K562 (cell line): ENCODE measurements around the gene SNX30. TPM values are rescaled to one million over a fixed set of nuclear protein-coding genes. Genes with fewer than 3 reads are reported as not detected.

Source experiments
- ATAC-seq: fragments of 200-7000 bp; cut with Tn5 transposase; 3 replicates; pipeline ENCODE4 v1.9.1; 2020; ENCODE audit warnings: moderate library complexity
- BruUV-seq: library from RNA; stranded (reverse); fragments of 400-500 nt; replicated peaks from 2 replicates; lab custom pipeline; 2021; lab: Mats Ljungman, UMichigan
- CTCF ChIA-PET: fragments of 300-600 bp; formaldehyde crosslinking; extraction: SDS; loops from one replicate; lab custom pipeline; 2021; ENCODE audit warnings: low intra/inter-chr PET ratio; lab: Yijun Ruan, JAX
- POLR2A ChIA-PET: fragments of 300-600, 350-650 bp; sonication (Branson Sonifier 250); formaldehyde crosslinking; extraction: SDS; loops from one replicate; lab custom pipeline; 2021; ENCODE audit warnings: antibody characterized with exemption, inconsistent platforms; lab: Yijun Ruan, JAX
- DNase-seq, 4 experiments: peaks; one replicate each; pipeline versions ENCODE4 v3.0.0 to v3.0.0-alpha.2; 2011 to 2018; ENCODE audit warnings: low spot score in 3 of 4, mixed read lengths in 3 of 4; ENCODE audit errors: extremely low read depth in 1 of 4
- FAIRE-seq: peaks from 2 replicates; lab custom pipeline; 2011; peaks lifted over from hg19 to GRCh38; lab: Jason Lieb, UNC
- H2AFZ ChIP-seq: 2 replicates; pipeline ENCODE4 v1.6.0; 2011; ENCODE audit warnings: low read depth, low read length, control low read depth, inconsistent platforms
- H3K27ac ChIP-seq: fragments of 200-600 bp; 3 replicates; pipeline ENCODE4 v1.8.0; 2011; ENCODE audit warnings: low read depth, mild to moderate bottlenecking, control low read depth, inconsistent platforms, low read length, moderate library complexity, mixed read lengths; ENCODE audit errors: extremely low read depth
- H3K27me3 ChIP-seq, 2 experiments: fragments of 300-600 bp in 1 of 2; 2 replicates in 1 of 2; 3 replicates in 1 of 2; pipeline versions ENCODE4 v1.6.0 to v1.8.0; 2011; ENCODE audit warnings: inconsistent platforms in 2 of 2, low read length in 2 of 2, mild to moderate bottlenecking in 1 of 2, mixed read lengths in 1 of 2, moderate library complexity in 1 of 2; ENCODE audit not compliant: control insufficient read depth in 2 of 2, insufficient read depth in 2 of 2
- H3K36me3 ChIP-seq: fragments of 300-600 bp; 3 replicates; pipeline ENCODE4 v1.8.0; 2011; ENCODE audit warnings: mild to moderate bottlenecking, low read length, inconsistent platforms; ENCODE audit not compliant: control insufficient read depth, insufficient read depth
- H3K4me1 ChIP-seq, 2 experiments: fragments of 200-600 bp in 1 of 2; replicated peaks in 1 of 2; 2 replicates in 1 of 2; 3 replicates in 1 of 2; pipeline versions ENCODE4 v1.5.1 to v1.8.0; 2011; ENCODE audit warnings: inconsistent platforms in 2 of 2, low read length in 2 of 2, mild to moderate bottlenecking in 1 of 2, mixed read lengths in 1 of 2, moderate library complexity in 1 of 2; ENCODE audit not compliant: control insufficient read depth in 2 of 2, insufficient read depth in 2 of 2
- H3K4me2 ChIP-seq: 2 replicates; pipeline ENCODE4 v1.6.1; 2011; ENCODE audit warnings: low read length, control low read depth, inconsistent platforms, mixed read lengths; ENCODE audit not compliant: insufficient read depth
- H3K4me3 ChIP-seq: fragments of 200-600 bp; sonication (generic), shearing (Covaris generic); 2 replicates; pipeline ENCODE4 v1.5.1; 2016; ENCODE audit warnings: control low read depth, inconsistent platforms
- H3K79me2 ChIP-seq: fragments of 200-600 bp; 3 replicates; pipeline ENCODE4 v1.8.0; 2011; ENCODE audit warnings: low read length, inconsistent platforms; ENCODE audit not compliant: control insufficient read depth, insufficient read depth
- H3K9ac ChIP-seq, 2 experiments: 2 replicates each; pipeline versions ENCODE4 v1.6.0 to v1.6.1; 2011; ENCODE audit warnings: low read depth in 2 of 2, low read length in 2 of 2, control low read depth in 1 of 2, inconsistent platforms in 1 of 2, mild to moderate bottlenecking in 1 of 2, mixed read lengths in 1 of 2; ENCODE audit not compliant: insufficient read depth in 1 of 2
- H3K9me1 ChIP-seq: one replicate; pipeline ENCODE4 v1.6.0; 2011; ENCODE audit warnings: inconsistent platforms, mild to moderate bottlenecking, low read length, moderate library complexity; ENCODE audit not compliant: control insufficient read depth, insufficient read depth
- H3K9me3 ChIP-seq: replicated peaks from 2 replicates; pipeline ENCODE4 v1.5.1; 2011; ENCODE audit warnings: low read depth, low read length, inconsistent platforms; ENCODE audit not compliant: control insufficient read depth, insufficient read depth
- H4K20me1 ChIP-seq: replicated peaks from 2 replicates; pipeline ENCODE4 v1.6.1; 2011; ENCODE audit warnings: low read length, inconsistent platforms, mixed read lengths; ENCODE audit not compliant: control insufficient read depth, insufficient read depth
- ASH1L ChIP-seq: fragments of 450-650 bp; IDR thresholded peaks from 2 replicates; pipeline ENCODE4 v1.6.1; 2018; ENCODE audit warnings: borderline replicate concordance, mild to moderate bottlenecking, low read depth; ENCODE audit not compliant: partially characterized antibody
- ATF7 ChIP-seq: fragments of 450-650 bp; IDR thresholded peaks from 2 replicates; pipeline ENCODE4 v1.7.1; 2014; ENCODE audit warnings: mild to moderate bottlenecking, moderate library complexity
- C11orf30 ChIP-seq: fragments of 450-650 bp; IDR thresholded peaks from 2 replicates; pipeline ENCODE4 v1.6.1; 2016; ENCODE audit warnings: low read depth, mild to moderate bottlenecking
- HDAC8 ChIP-seq: fragments of 450-650 bp; IDR thresholded peaks from 2 replicates; pipeline ENCODE4 v1.6.1; 2016; ENCODE audit warnings: mild to moderate bottlenecking, missing genetic modification characterization, moderate library complexity, missing compliant biosample characterization
- MAFF ChIP-seq: IDR thresholded peaks from 2 replicates; pipeline ENCODE4 v1.6.1; 2012; ENCODE audit warnings: low read length, improper control_type of control experiment
- MAFG ChIP-seq: fragments of 450-650 bp; conservative IDR thresholded peaks from 2 replicates; pipeline ENCODE4 v1.6.1; 2016; ENCODE audit warnings: missing genetic modification characterization, missing compliant biosample characterization
- PCBP1 ChIP-seq: fragments of 200-400 bp; formaldehyde crosslinking; IDR thresholded peaks from 2 replicates; pipeline ENCODE4 v1.6.1; 2018; ENCODE audit warnings: mild to moderate bottlenecking, low read depth, low read length; ENCODE audit not compliant: poor library complexity, severe bottlenecking
- SREBF2 ChIP-seq: sonication (generic); formaldehyde crosslinking; IDR thresholded peaks from 2 replicates; pipeline ENCODE4 v1.4.0; 2020; ENCODE audit warnings: mild to moderate bottlenecking, missing genetic modification reagents
- ZNF184 ChIP-seq: sonication (generic); formaldehyde crosslinking; IDR thresholded peaks from 2 replicates; pipeline ENCODE4 v1.5.0; 2020; ENCODE audit warnings: missing genetic modification reagents
- ZNF239 ChIP-seq: fragments of 250-450 bp; sonication (Bioruptor Pico); IDR thresholded peaks from 2 replicates; pipeline ENCODE4 v1.4.0; 2020; ENCODE audit warnings: mild to moderate bottlenecking
- ZNF316 ChIP-seq: fragments of 450-650 bp; IDR thresholded peaks from 2 replicates; pipeline ENCODE4 v1.6.1; 2016
- WGBS: fragments of 100-300 bp; shearing (Covaris generic); methylation state at CpG from one replicate; pipeline ENCODE4 v1.1.6; 2016; ENCODE audit warnings: low coverage, mixed read lengths; ENCODE audit not compliant: insufficient coverage; ENCODE audit errors: missing lambda C conversion rate; 5-methylcytosine and 5-hydroxymethylcytosine counted together
- in situ Hi-C: fragments of 300-500 bp; cut with MboI; formaldehyde crosslinking; loops from 4 replicates; pipeline ENCODE4 v1.15.0; 2018; ENCODE audit warnings: inconsistent platforms, mixed read lengths
- intact Hi-C: fragments of 100-400 bp; cut with micrococcal nuclease; formaldehyde crosslinking; loops from 2 replicates; pipeline ENCODE4 v1.14.2; 2022
- polyA plus RNA-seq, 8 experiments: library from polyadenylated mRNA; depleted of rRNA in 4 of 8; stranded (reverse) in 5 of 8; unstranded in 3 of 8; fragments of >200 nt; fragmentation: Nextera tagmentation in 2 of 8; fragmentation: Illumina TruSeq in 1 of 8; extraction: Ambion mirVana in 2 of 8; extraction: Trizol in 1 of 8; gene quantifications; 2 replicates each; pipeline versions ENCODE4 v1.2.1 to v1.2.3, GENCODE V29; 2011 to 2014; ENCODE audit warnings: inconsistent platforms in 1 of 8, missing spikeins in 1 of 8
- total RNA-seq, 7 experiments: library from RNA; depleted of rRNA in 6 of 7; stranded (reverse); fragments of >200 nt in 6 of 7; fragmentation: Illumina TruSeq in 2 of 7; extraction: Trizol in 2 of 7; gene quantifications; 2 replicates each; pipeline versions ENCODE4 v1.2.1 to v1.2.3, GENCODE V29; 2011 to 2021; ENCODE audit warnings: low replicate concordance in 1 of 7
- TF ChIP-seq, protein P1 (sequence below): IDR thresholded peaks from 3 replicates; pipeline ENCODE4 v1.6.1; 2011; ENCODE audit warnings: borderline replicate concordance, mild to moderate bottlenecking, moderate library complexity; ENCODE audit not compliant: insufficient read length; ENCODE audit errors: extremely low read depth
- TF ChIP-seq, protein P2 (sequence below): fragments of 250-450 bp; sonication (Bioruptor Pico); IDR thresholded peaks from 2 replicates; pipeline ENCODE4 v1.5.0; 2020; ENCODE audit warnings: mild to moderate bottlenecking, borderline replicate concordance

The SNX30 gene
- total and polyA plus RNA-seq, 9 of the 15 experiments (the other 6 are each of a cell fraction or from before 2014, with no cell fraction given): 0.76 to 5.9 (median 3.3) TPM

DNA sequence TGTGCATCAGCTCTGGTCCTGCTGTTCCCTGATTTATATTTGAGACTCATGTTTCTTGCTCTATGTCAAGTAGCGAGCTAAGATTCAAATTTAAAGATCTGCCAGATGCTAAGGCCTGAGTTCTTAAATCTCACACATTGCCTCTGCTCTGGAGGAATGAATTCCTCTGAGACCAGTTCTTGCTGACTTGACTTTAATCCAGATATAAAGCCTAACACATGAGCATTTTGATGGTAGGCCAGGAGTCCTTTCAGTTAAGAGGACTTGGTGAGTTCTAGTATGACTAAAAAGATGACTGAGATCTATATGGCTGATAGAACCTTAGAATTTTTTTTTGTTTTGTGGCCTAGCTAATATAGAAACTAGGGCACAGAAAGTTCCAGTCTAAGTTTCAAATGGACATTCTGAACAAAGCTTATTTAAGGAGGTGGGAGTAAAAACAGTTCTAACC, 31.3 kb upstream of the SNX30 start:
- ChIA-PET CTCF (no interaction called here), POLR2A (interaction anchor here (0.6 to 2.0 kb wide), 3 partner anchors 12 to 32 kb away, joined by 3 to 9 read pairs (median 4); no protein-coding TSS in a partner anchor)
- no peaks in the 10 kb centered on the region for H3K9me3 ChIP-seq
- no peak overlapping the region for H3K4me2 ChIP-seq
- 38% methylated on average over 1 of the region's 1 CpG for WGBS
- H3K9me1 ChIP-seq: no peaks in the 10 kb centered on the region
- no peaks in the 10 kb centered on the region for H3K27me3 ChIP-seq
- no peak overlapping the region for H3K4me3 ChIP-seq
- H4K20me1 ChIP-seq: no peaks in the 10 kb centered on the region
- intact Hi-C loops (loop anchor here (10.0 kb wide), 2 partner anchors 214 to 634 kb away; no protein-coding TSS in a partner anchor), in situ Hi-C loops (no loop called here)
- no peak overlapping the region for H3K27ac ChIP-seq
- FAIRE-seq (no peak), DNase-seq (no peak), ATAC-seq (no peak)
- peaks cover 29% of the 10 kb centered on the region for H3K79me2 ChIP-seq
- peaks cover 13% of the 10 kb centered on the region for H3K36me3 ChIP-seq
- TF ChIP-seq ATF7: no peak
- TF ChIP-seq ASH1L: no peak
- TF ChIP-seq, protein P1, sequence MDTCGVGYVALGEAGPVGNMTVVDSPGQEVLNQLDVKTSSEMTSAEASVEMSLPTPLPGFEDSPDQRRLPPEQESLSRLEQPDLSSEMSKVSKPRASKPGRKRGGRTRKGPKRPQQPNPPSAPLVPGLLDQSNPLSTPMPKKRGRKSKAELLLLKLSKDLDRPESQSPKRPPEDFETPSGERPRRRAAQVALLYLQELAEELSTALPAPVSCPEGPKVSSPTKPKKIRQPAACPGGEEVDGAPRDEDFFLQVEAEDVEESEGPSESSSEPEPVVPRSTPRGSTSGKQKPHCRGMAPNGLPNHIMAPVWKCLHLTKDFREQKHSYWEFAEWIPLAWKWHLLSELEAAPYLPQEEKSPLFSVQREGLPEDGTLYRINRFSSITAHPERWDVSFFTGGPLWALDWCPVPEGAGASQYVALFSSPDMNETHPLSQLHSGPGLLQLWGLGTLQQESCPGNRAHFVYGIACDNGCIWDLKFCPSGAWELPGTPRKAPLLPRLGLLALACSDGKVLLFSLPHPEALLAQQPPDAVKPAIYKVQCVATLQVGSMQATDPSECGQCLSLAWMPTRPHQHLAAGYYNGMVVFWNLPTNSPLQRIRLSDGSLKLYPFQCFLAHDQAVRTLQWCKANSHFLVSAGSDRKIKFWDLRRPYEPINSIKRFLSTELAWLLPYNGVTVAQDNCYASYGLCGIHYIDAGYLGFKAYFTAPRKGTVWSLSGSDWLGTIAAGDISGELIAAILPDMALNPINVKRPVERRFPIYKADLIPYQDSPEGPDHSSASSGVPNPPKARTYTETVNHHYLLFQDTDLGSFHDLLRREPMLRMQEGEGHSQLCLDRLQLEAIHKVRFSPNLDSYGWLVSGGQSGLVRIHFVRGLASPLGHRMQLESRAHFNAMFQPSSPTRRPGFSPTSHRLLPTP: no peak
- TF ChIP-seq MAFG (tag): peak; percentile 54; the same call in 1 of the 2 replicates
- no peak for TF ChIP-seq SREBF2 (CRISPR knock-in tag)
- TF ChIP-seq C11orf30: peak; percentile 63
- no peak for TF ChIP-seq ZNF184 (CRISPR knock-in tag)
- TF ChIP-seq HDAC8 (tag): no peak
- no peak for TF ChIP-seq PCBP1
- peak; percentile 81 for TF ChIP-seq ZNF316
- TF ChIP-seq, protein P2, sequence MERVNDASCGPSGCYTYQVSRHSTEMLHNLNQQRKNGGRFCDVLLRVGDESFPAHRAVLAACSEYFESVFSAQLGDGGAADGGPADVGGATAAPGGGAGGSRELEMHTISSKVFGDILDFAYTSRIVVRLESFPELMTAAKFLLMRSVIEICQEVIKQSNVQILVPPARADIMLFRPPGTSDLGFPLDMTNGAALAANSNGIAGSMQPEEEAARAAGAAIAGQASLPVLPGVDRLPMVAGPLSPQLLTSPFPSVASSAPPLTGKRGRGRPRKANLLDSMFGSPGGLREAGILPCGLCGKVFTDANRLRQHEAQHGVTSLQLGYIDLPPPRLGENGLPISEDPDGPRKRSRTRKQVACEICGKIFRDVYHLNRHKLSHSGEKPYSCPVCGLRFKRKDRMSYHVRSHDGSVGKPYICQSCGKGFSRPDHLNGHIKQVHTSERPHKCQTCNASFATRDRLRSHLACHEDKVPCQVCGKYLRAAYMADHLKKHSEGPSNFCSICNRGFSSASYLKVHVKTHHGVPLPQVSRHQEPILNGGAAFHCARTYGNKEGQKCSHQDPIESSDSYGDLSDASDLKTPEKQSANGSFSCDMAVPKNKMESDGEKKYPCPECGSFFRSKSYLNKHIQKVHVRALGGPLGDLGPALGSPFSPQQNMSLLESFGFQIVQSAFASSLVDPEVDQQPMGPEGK: no peak
- peak; percentile 56; the same call in 1 of the 2 replicates for TF ChIP-seq MAFF
- no peak for TF ChIP-seq ZNF239 (CRISPR knock-in tag)
- H3K4me1 ChIP-seq: peaks cover 0 to 6% of the 10 kb centered on the region in 2 experiments; a peak in 3 of 5 replicates
- BruUV-seq: no TSS peak
- H2AFZ ChIP-seq: peak overlapping the region; percentile 38
- H3K9ac ChIP-seq: no peak overlapping the region
